K562 (cell line): ENCODE data around the gene HMG20B. TPM values are rescaled to one million over a fixed set of nuclear protein-coding genes. Genes with fewer than 3 reads are reported as not detected.

Experiments used
- ATAC-seq: fragments of 200-7000 bp; cut with Tn5 transposase; 3 replicates; pipeline ENCODE4 v1.9.1; 2020; ENCODE audit warnings: moderate library complexity
- Bru-seq: library from RNA; stranded (reverse); fragments of 400-500 nt; gene quantifications from one replicate; lab custom pipeline; 2021; lab: Mats Ljungman, UMichigan
- BruChase-seq, 2 experiments: library from RNA; stranded (reverse); fragments of 400-500 nt; gene quantifications; one replicate each; lab custom pipeline; 2021; lab: Mats Ljungman, UMichigan
- BruUV-seq: library from RNA; stranded (reverse); fragments of 400-500 nt; replicated peaks from 2 replicates; lab custom pipeline; 2021; lab: Mats Ljungman, UMichigan
- CTCF ChIA-PET: fragments of 300-600 bp; formaldehyde crosslinking; extraction: SDS; loops from one replicate; lab custom pipeline; 2021; ENCODE audit warnings: low intra/inter-chr PET ratio; lab: Yijun Ruan, JAX
- POLR2A ChIA-PET: fragments of 300-600, 350-650 bp; sonication (Branson Sonifier 250); formaldehyde crosslinking; extraction: SDS; loops from one replicate; lab custom pipeline; 2021; ENCODE audit warnings: antibody characterized with exemption, inconsistent platforms; lab: Yijun Ruan, JAX
- DNase-seq, 4 experiments: peaks; one replicate each; pipeline versions ENCODE4 v3.0.0 to v3.0.0-alpha.2; 2011 to 2018; ENCODE audit warnings: low spot score in 3 of 4, mixed read lengths in 3 of 4; ENCODE audit errors: extremely low read depth in 1 of 4
- FAIRE-seq: peaks from 2 replicates; lab custom pipeline; 2011; peaks lifted over from hg19 to GRCh38; lab: Jason Lieb, UNC
- H2AFZ ChIP-seq: 2 replicates; pipeline ENCODE4 v1.6.0; 2011; ENCODE audit warnings: low read depth, low read length, control low read depth, inconsistent platforms
- H3K27ac ChIP-seq: fragments of 200-600 bp; 3 replicates; pipeline ENCODE4 v1.8.0; 2011; ENCODE audit warnings: low read depth, mild to moderate bottlenecking, control low read depth, inconsistent platforms, low read length, moderate library complexity, mixed read lengths; ENCODE audit errors: extremely low read depth
- H3K27me3 ChIP-seq, 2 experiments: fragments of 300-600 bp in 1 of 2; 2 replicates in 1 of 2; 3 replicates in 1 of 2; pipeline versions ENCODE4 v1.6.0 to v1.8.0; 2011; ENCODE audit warnings: inconsistent platforms in 2 of 2, low read length in 2 of 2, mild to moderate bottlenecking in 1 of 2, mixed read lengths in 1 of 2, moderate library complexity in 1 of 2; ENCODE audit not compliant: control insufficient read depth in 2 of 2, insufficient read depth in 2 of 2
- H3K36me3 ChIP-seq: fragments of 300-600 bp; 3 replicates; pipeline ENCODE4 v1.8.0; 2011; ENCODE audit warnings: mild to moderate bottlenecking, low read length, inconsistent platforms; ENCODE audit not compliant: control insufficient read depth, insufficient read depth
- H3K4me1 ChIP-seq, 2 experiments: fragments of 200-600 bp in 1 of 2; replicated peaks in 1 of 2; 2 replicates in 1 of 2; 3 replicates in 1 of 2; pipeline versions ENCODE4 v1.5.1 to v1.8.0; 2011; ENCODE audit warnings: inconsistent platforms in 2 of 2, low read length in 2 of 2, mild to moderate bottlenecking in 1 of 2, mixed read lengths in 1 of 2, moderate library complexity in 1 of 2; ENCODE audit not compliant: control insufficient read depth in 2 of 2, insufficient read depth in 2 of 2
- H3K4me2 ChIP-seq: 2 replicates; pipeline ENCODE4 v1.6.1; 2011; ENCODE audit warnings: low read length, control low read depth, inconsistent platforms, mixed read lengths; ENCODE audit not compliant: insufficient read depth
- H3K4me3 ChIP-seq: fragments of 200-600 bp; sonication (generic), shearing (Covaris generic); 2 replicates; pipeline ENCODE4 v1.5.1; 2016; ENCODE audit warnings: control low read depth, inconsistent platforms
- H3K79me2 ChIP-seq: fragments of 200-600 bp; 3 replicates; pipeline ENCODE4 v1.8.0; 2011; ENCODE audit warnings: low read length, inconsistent platforms; ENCODE audit not compliant: control insufficient read depth, insufficient read depth
- H3K9ac ChIP-seq, 2 experiments: 2 replicates each; pipeline versions ENCODE4 v1.6.0 to v1.6.1; 2011; ENCODE audit warnings: low read depth in 2 of 2, low read length in 2 of 2, control low read depth in 1 of 2, inconsistent platforms in 1 of 2, mild to moderate bottlenecking in 1 of 2, mixed read lengths in 1 of 2; ENCODE audit not compliant: insufficient read depth in 1 of 2
- H3K9me1 ChIP-seq: one replicate; pipeline ENCODE4 v1.6.0; 2011; ENCODE audit warnings: inconsistent platforms, mild to moderate bottlenecking, low read length, moderate library complexity; ENCODE audit not compliant: control insufficient read depth, insufficient read depth
- H3K9me3 ChIP-seq: replicated peaks from 2 replicates; pipeline ENCODE4 v1.5.1; 2011; ENCODE audit warnings: low read depth, low read length, inconsistent platforms; ENCODE audit not compliant: control insufficient read depth, insufficient read depth
- H4K20me1 ChIP-seq: replicated peaks from 2 replicates; pipeline ENCODE4 v1.6.1; 2011; ENCODE audit warnings: low read length, inconsistent platforms, mixed read lengths; ENCODE audit not compliant: control insufficient read depth, insufficient read depth
- GTF2E2 ChIP-seq: fragments of 200-800 bp; sonication (Bioruptor generic); IDR thresholded peaks from 2 replicates; pipeline ENCODE4 v1.6.1; 2016; ENCODE audit warnings: missing genetic modification characterization, missing compliant biosample characterization
- POLR3G ChIP-seq: IDR thresholded peaks from 2 replicates; pipeline ENCODE4 v1.6.1; 2011; ENCODE audit not compliant: insufficient read length, insufficient replicate concordance; ENCODE audit errors: extremely low read depth
- SUPT5H ChIP-seq: fragments of 450-650 bp; IDR thresholded peaks from 2 replicates; pipeline ENCODE4 v1.6.1; 2016
- TAF15 ChIP-seq: fragments of 200-400 bp; formaldehyde crosslinking; IDR thresholded peaks from 2 replicates; pipeline ENCODE4 v1.6.1; 2017; ENCODE audit warnings: mild to moderate bottlenecking, low read depth, low read length, moderate library complexity
- ZKSCAN1 ChIP-seq: fragments of 150-350 bp; IDR thresholded peaks from 2 replicates; pipeline ENCODE4 v1.6.1; 2016; ENCODE audit warnings: low read depth, low read length
- ZKSCAN3 ChIP-seq: fragments of 250-450 bp; sonication (Bioruptor Pico); IDR thresholded peaks from 2 replicates; pipeline ENCODE4 v1.4.0; 2020
- ZNF121 ChIP-seq: sonication (generic); formaldehyde crosslinking; conservative IDR thresholded peaks from 2 replicates; pipeline ENCODE4 v1.8.0; 2022; ENCODE audit warnings: missing genetic modification reagents
- ZNF282 ChIP-seq: sonication (generic); formaldehyde crosslinking; IDR thresholded peaks from 2 replicates; pipeline ENCODE4 v1.8.1; 2023; ENCODE audit warnings: missing genetic modification reagents
- ZNF639 ChIP-seq, 2 experiments: fragments of 200-800 bp in 1 of 2; sonication (Bioruptor generic) in 1 of 2; sonication (generic) in 1 of 2; formaldehyde crosslinking in 1 of 2; IDR thresholded peaks in 1 of 2; conservative IDR thresholded peaks in 1 of 2; 2 replicates each; pipeline versions ENCODE4 v1.5.0 to v1.6.1; 2016 to 2020; ENCODE audit warnings: missing compliant biosample characterization in 1 of 2, missing genetic modification characterization in 1 of 2, missing genetic modification reagents in 1 of 2
- WGBS: fragments of 100-300 bp; shearing (Covaris generic); methylation state at CpG from one replicate; pipeline ENCODE4 v1.1.6; 2016; ENCODE audit warnings: low coverage, mixed read lengths; ENCODE audit not compliant: insufficient coverage; ENCODE audit errors: missing lambda C conversion rate; 5-methylcytosine and 5-hydroxymethylcytosine counted together
- in situ Hi-C: fragments of 300-500 bp; cut with MboI; formaldehyde crosslinking; loops from 4 replicates; pipeline ENCODE4 v1.15.0; 2018; ENCODE audit warnings: inconsistent platforms, mixed read lengths
- intact Hi-C: fragments of 100-400 bp; cut with micrococcal nuclease; formaldehyde crosslinking; loops from 2 replicates; pipeline ENCODE4 v1.14.2; 2022
- long read RNA-seq, 3 experiments: library from polyadenylated mRNA in 2 of 3; library from RNA in 1 of 3; unstranded in 2 of 3; stranded (forward) in 1 of 3; transcript quantifications; one replicate each; pipeline ENCODE4 v2.0.0, GENCODE V29; 2019 to 2022
- polyA minus RNA-seq, 3 experiments: library from RNA; depleted of rRNA, polyadenylated mRNA; stranded (reverse); fragments of >200 nt; gene quantifications; 2 replicates each; pipeline ENCODE4 v1.2.3, GENCODE V29; 2011
- polyA plus RNA-seq, 8 experiments: library from polyadenylated mRNA; depleted of rRNA in 4 of 8; stranded (reverse) in 5 of 8; unstranded in 3 of 8; fragments of >200 nt; fragmentation: Nextera tagmentation in 2 of 8; fragmentation: Illumina TruSeq in 1 of 8; extraction: Ambion mirVana in 2 of 8; extraction: Trizol in 1 of 8; gene quantifications; 2 replicates each; pipeline versions ENCODE4 v1.2.1 to v1.2.3, GENCODE V29; 2011 to 2014; ENCODE audit warnings: inconsistent platforms in 1 of 8, missing spikeins in 1 of 8
- total RNA-seq, 7 experiments: library from RNA; depleted of rRNA in 6 of 7; stranded (reverse); fragments of >200 nt in 6 of 7; fragmentation: Illumina TruSeq in 2 of 7; extraction: Trizol in 2 of 7; gene quantifications; 2 replicates each; pipeline versions ENCODE4 v1.2.1 to v1.2.3, GENCODE V29; 2011 to 2021; ENCODE audit warnings: low replicate concordance in 1 of 7
- TF ChIP-seq, protein P1 (sequence below): fragments of 450-650 bp; IDR thresholded peaks from 2 replicates; pipeline ENCODE4 v1.6.1; 2018; ENCODE audit warnings: mild to moderate bottlenecking, low read depth; ENCODE audit not compliant: partially characterized antibody
- TF ChIP-seq, protein P2 (sequence below): fragments of 250-450 bp; sonication (Bioruptor Pico); IDR thresholded peaks from 2 replicates; pipeline ENCODE4 v1.8.0; 2022; ENCODE audit warnings: inconsistent platforms, mild to moderate bottlenecking, moderate library complexity, borderline replicate concordance
- TF ChIP-seq, protein P3 (sequence below): fragments of 250-450 bp; sonication (Bioruptor Pico); IDR thresholded peaks from 2 replicates; pipeline ENCODE4 v1.9.0; 2021; ENCODE audit warnings: mild to moderate bottlenecking

HMG20B gene
- total RNA-seq (2011; cell fraction: chromatin; rRNA removed; ENCODE audit: low replicate concordance) = 47.2 and 115 TPM in 2 replicates
- 85.8 and 97.1 TPM in 2 replicates for total RNA-seq (2011; cell fraction: nucleolus; rRNA removed)
- total RNA-seq (2011; cell fraction: nucleoplasm; rRNA removed) = 68.6 and 70.5 TPM in 2 replicates
- total RNA-seq (2014; rRNA removed) (137 and 148 TPM in 2 replicates), total RNA-seq (2014; rRNA removed; fragmentation: Illumina TruSeq; extraction: Trizol) (18.2 and 18.5 TPM in 2 replicates), total RNA-seq (2015; rRNA removed; fragmentation: Illumina TruSeq; extraction: Trizol) (37.6 and 38.6 TPM in 2 replicates), total RNA-seq (2021) (122 and 125 TPM in 2 replicates), polyA plus RNA-seq (2011; rRNA removed) (47.6 and 54.4 TPM in 2 replicates), polyA plus RNA-seq (2014; fragmentation: Illumina TruSeq; extraction: Trizol) (25.6 and 53.2 TPM in 2 replicates), polyA plus RNA-seq (2014; fragmentation: Nextera tagmentation; extraction: Ambion mirVana) (under 1 TPM; 0.35 to 0.78 TPM), polyA plus RNA-seq (2014; rRNA removed) (159 and 172 TPM in 2 replicates), polyA minus RNA-seq (2011; rRNA and poly(A)+ RNA removed) (8.0 and 11.1 TPM in 2 replicates), Bru-seq, nascent RNA (percentile 78 among the genes with signal in this experiment), BruChase-seq, experiment 1, labeled RNA remaining after a 2-hour chase (percentile 77 among the genes with signal in this experiment), BruChase-seq, experiment 2, labeled RNA remaining after a 6-hour chase (percentile 85 among the genes with signal in this experiment)
- 49.5 and 107 TPM in 2 replicates for polyA plus RNA-seq (2011; cell fraction: cytosol; rRNA removed)
- 169 and 253 TPM in 2 replicates for polyA plus RNA-seq (2011; cell fraction: nucleus; rRNA removed)
- 75.9 and 122 TPM in 2 replicates for polyA plus RNA-seq (2012)
- polyA minus RNA-seq (2011; cell fraction: cytosol; rRNA and poly(A)+ RNA removed) = 24.4 and 30.8 TPM in 2 replicates
- polyA minus RNA-seq (2011; cell fraction: nucleus; rRNA and poly(A)+ RNA removed) = 24.4 and 30.4 TPM in 2 replicates
- long read RNA-seq, experiment 1, transcript HMG20B-202 (10 exons, 1,596 nt) = major isoform, 192 of 340 reads
- long read RNA-seq, experiment 1, partial matches to known transcripts = 96 of 340 reads
- long read RNA-seq, experiment 1, other reads (novel, unspliced or antisense) = 47 of 340 reads
- long read RNA-seq, experiment 2, transcript HMG20B-213 (8 exons, 2,434 nt) = minor isoform, 5 of 112 reads
- long read RNA-seq, experiment 2, transcript HMG20B-202 (10 exons, 1,596 nt) = major isoform, 24 of 112 reads
- long read RNA-seq, experiment 2, partial matches to known transcripts = 68 of 112 reads
- long read RNA-seq, experiment 2, other reads (novel, unspliced or antisense) = 15 of 112 reads
- long read RNA-seq, experiment 3, transcript HMG20B-202 (10 exons, 1,596 nt) = major isoform, 56 of 84 reads
- long read RNA-seq, experiment 3, partial matches to known transcripts = 16 of 84 reads
- long read RNA-seq, experiment 3, other reads (novel, unspliced or antisense) = 12 of 84 reads

DNA sequence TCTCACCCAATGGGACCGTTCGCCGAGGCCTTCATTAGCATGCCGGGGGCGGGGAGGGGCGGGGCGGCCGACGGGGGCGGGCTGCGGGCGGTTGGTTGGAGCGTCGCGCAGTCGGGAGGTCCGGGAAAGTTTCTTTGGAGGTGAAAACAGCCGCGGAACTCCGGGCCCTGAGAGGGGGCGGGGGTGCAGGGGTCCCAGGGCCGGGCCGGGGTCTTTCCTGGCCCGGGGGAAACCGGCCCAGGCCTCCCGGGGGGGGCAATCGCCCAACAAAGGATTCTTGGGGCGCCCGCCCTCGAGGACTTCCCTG, at the start of gene HMG20B:
HMG20B (plus strand) TSS at position 90 of the 307 bp plus-strand sequence. CDS start 366 bp downstream, outside the sequence.
- Histone ChIP-seq H3K36me3 (peaks cover 33% of the 10 kb centered on the region), H3K79me2 (peaks cover 20% of the 10 kb centered on the region), H3K4me3 (peak within 1 kb of the TSS; percentile 98), H3K4me1 (peaks cover 25 to 65% of the 10 kb centered on the region in 2 experiments), H3K9me1 (no peaks in the 10 kb centered on the region), H3K9ac (peak within 1 kb of the TSS; percentile 78 to 96), H3K4me2 (peak within 1 kb of the TSS; percentile 81), H3K27me3 (no peaks in the 10 kb centered on the region), H3K9me3 (no peaks in the 10 kb centered on the region), H4K20me1 (peaks cover 3% of the 10 kb centered on the region; the same call in 1 of the 2 replicates), H2AFZ (peak within 1 kb of the TSS; percentile 37), H3K27ac (peak within 1 kb of the TSS; percentile 93)
- WGBS = 0% methylated on average over 2 of the region's 30 CpGs
- ChIA-PET POLR2A (interaction anchor here (0.6 kb wide), 1 partner anchor 37 kb away, joined by 4 read pairs; no protein-coding TSS in a partner anchor), CTCF (no interaction called here)
- FAIRE-seq = no peak
- ATAC-seq = no peak
- peak in 1 of 4 experiments; percentile 33 for DNase-seq
- intact Hi-C loops (loop anchor here (2.0 kb wide), 1 partner anchor 16 kb away; the partner anchor contains the start of gene MFSD12), in situ Hi-C loops (no loop called here)
- BruUV-seq = no TSS peak
- TF ChIP-seq SUPT5H (no peak; the same call in 1 of the 2 replicates), ZNF282 (CRISPR knock-in tag) (no peak), TAF15 (no peak), ZNF639 (CRISPR knock-in tag; conservative IDR thresholded peaks at IDR 0.05 in 1 of 2, IDR thresholded peaks at IDR 0.05 in 1 of 2) (no peak), GTF2E2 (no peak), ZKSCAN1 (no peak), ZNF121 (CRISPR knock-in tag) (no peak), POLR3G (no peak), ZKSCAN3 (CRISPR knock-in tag) (no peak)
- TF ChIP-seq, protein P1, sequence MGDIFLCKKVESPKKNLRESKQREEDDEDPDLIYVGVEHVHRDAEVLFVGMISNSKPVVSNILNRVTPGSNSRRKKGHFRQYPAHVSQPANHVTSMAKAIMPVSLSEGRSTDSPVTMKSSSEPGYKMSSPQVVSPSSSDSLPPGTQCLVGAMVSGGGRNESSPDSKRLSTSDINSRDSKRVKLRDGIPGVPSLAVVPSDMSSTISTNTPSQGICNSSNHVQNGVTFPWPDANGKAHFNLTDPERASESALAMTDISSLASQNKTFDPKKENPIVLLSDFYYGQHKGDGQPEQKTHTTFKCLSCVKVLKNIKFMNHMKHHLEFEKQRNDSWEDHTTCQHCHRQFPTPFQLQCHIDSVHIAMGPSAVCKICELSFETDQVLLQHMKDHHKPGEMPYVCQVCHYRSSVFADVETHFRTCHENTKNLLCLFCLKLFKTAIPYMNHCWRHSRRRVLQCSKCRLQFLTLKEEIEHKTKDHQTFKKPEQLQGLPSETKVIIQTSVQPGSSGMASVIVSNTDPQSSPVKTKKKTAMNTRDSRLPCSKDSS = no peak
- TF ChIP-seq, protein P2, sequence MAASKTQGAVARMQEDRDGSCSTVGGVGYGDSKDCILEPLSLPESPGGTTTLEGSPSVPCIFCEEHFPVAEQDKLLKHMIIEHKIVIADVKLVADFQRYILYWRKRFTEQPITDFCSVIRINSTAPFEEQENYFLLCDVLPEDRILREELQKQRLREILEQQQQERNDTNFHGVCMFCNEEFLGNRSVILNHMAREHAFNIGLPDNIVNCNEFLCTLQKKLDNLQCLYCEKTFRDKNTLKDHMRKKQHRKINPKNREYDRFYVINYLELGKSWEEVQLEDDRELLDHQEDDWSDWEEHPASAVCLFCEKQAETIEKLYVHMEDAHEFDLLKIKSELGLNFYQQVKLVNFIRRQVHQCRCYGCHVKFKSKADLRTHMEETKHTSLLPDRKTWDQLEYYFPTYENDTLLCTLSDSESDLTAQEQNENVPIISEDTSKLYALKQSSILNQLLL = no peak
- TF ChIP-seq, protein P3, sequence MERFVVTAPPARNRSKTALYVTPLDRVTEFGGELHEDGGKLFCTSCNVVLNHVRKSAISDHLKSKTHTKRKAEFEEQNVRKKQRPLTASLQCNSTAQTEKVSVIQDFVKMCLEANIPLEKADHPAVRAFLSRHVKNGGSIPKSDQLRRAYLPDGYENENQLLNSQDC (CRISPR knock-in tag) = no peak
